PC-3 (cell line): ENCODE results near the gene PTPRN2.

Experiments used
- EZH2 ChIP-seq: fragments of 300-600 bp; sonication (generic); IDR thresholded peaks from one replicate; pipeline ENCODE4 v1.6.1; 2017; ENCODE audit warnings: antibody characterized with exemption, mild to moderate bottlenecking, low read length; ENCODE audit not compliant: unreplicated experiment
- EZH2phosphoT487 ChIP-seq: fragments of 300-600 bp; sonication (generic); IDR thresholded peaks from 2 replicates; pipeline ENCODE4 v1.6.1; 2018; ENCODE audit warnings: mild to moderate bottlenecking, antibody characterized with exemption, low read length, borderline replicate concordance
- TF ChIP-seq, protein P1 (sequence below): fragments of 300-600 bp; sonication (generic); conservative IDR thresholded peaks from 2 replicates; pipeline ENCODE4 v1.5.1; 2017; ENCODE audit warnings: antibody characterized with exemption, low read depth, mild to moderate bottlenecking, low read length

DNA sequence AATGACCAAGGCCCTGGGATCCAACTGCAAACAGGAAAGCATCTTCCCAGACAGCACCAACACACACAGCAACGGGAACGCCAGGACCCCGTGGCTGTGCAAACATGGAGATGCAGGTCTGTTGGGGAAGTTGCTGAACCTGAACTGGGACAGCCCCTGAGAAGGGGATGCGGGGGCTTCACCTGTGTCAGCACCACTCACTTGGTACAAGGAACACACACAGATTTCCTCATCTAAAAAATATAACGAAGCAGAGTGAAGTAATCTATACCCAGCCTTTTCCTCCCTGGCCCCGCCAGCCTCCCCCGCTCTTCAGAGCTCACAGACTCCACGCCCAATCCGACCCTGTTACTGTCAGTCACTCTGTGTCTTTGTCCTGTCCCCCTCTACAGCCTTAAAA, 93.0 kb downstream of the PTPRN2 start:
- TF ChIP-seq, protein P1, sequence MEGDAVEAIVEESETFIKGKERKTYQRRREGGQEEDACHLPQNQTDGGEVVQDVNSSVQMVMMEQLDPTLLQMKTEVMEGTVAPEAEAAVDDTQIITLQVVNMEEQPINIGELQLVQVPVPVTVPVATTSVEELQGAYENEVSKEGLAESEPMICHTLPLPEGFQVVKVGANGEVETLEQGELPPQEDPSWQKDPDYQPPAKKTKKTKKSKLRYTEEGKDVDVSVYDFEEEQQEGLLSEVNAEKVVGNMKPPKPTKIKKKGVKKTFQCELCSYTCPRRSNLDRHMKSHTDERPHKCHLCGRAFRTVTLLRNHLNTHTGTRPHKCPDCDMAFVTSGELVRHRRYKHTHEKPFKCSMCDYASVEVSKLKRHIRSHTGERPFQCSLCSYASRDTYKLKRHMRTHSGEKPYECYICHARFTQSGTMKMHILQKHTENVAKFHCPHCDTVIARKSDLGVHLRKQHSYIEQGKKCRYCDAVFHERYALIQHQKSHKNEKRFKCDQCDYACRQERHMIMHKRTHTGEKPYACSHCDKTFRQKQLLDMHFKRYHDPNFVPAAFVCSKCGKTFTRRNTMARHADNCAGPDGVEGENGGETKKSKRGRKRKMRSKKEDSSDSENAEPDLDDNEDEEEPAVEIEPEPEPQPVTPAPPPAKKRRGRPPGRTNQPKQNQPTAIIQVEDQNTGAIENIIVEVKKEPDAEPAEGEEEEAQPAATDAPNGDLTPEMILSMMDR, result no peak
- TF ChIP-seq EZH2 (no peak), EZH2phosphoT487 (no peak)
